T-helper 1 cell treated with Interleukin-12 subunit alpha and Interleukin-12 subunit beta and Interleukin-4 antibody, amounts not matched to agents 30 μg/mL and 1 μg/mL, for 36 hours (primary cell): ENCODE measurements around the gene GNAI3.

Source experiments
- H3K27ac Mint-ChIP-seq: one replicate; pipeline ENCODE4 v1.8.0; 2021; ENCODE audit warnings: mild to moderate bottlenecking, mixed read lengths
- H3K27me3 Mint-ChIP-seq: one replicate; pipeline ENCODE4 v1.8.0; 2021; ENCODE audit warnings: low read depth, mixed read lengths
- H3K36me3 Mint-ChIP-seq: one replicate; pipeline ENCODE4 v1.8.0; 2021; ENCODE audit warnings: low read depth, mixed read lengths
- H3K4me1 Mint-ChIP-seq: one replicate; pipeline ENCODE4 v1.8.0; 2021; ENCODE audit warnings: low read depth, mixed read lengths
- H3K4me3 Mint-ChIP-seq: one replicate; pipeline ENCODE4 v1.8.0; 2021; ENCODE audit warnings: mild to moderate bottlenecking, moderate library complexity, mixed read lengths
- H3K9me3 Mint-ChIP-seq: one replicate; pipeline ENCODE4 v1.8.0; 2021; ENCODE audit warnings: mixed read lengths

GNAI3 gene

GRCh38 chr1:109634771-109635750 lies 86.6 kb downstream of the GNAI3 start:
- H3K4me3 Mint-ChIP-seq: no peak overlapping the region

GRCh38 chr1:109635862-109636200 lies 87.4 kb downstream of the GNAI3 start:
- Mint-ChIP-seq H3K4me1 (peaks cover 13% of the 10 kb centered on the region), H3K27ac (no peak overlapping the region), H3K36me3 (peaks cover 2% of the 10 kb centered on the region), H3K27me3 (peaks cover 7% of the 10 kb centered on the region), H3K9me3 (no peaks in the 10 kb centered on the region), H3K4me3 (no peak overlapping the region)

More at GRCh38 chr1:109634771-109635750, 86.6 kb downstream of the GNAI3 start:
- H3K27ac Mint-ChIP-seq: no peak overlapping the region
- H3K4me1 Mint-ChIP-seq: peaks cover 10% of the 10 kb centered on the region
- no peaks in the 10 kb centered on the region for H3K9me3 Mint-ChIP-seq
- H3K36me3 Mint-ChIP-seq: peaks cover 2% of the 10 kb centered on the region
- peaks cover 5% of the 10 kb centered on the region for H3K27me3 Mint-ChIP-seq

GRCh38 chr1:109636201-109636952 lies 88.0 kb downstream of the GNAI3 start:
- Mint-ChIP-seq H3K27ac (no peak overlapping the region), H3K27me3 (peaks cover 7% of the 10 kb centered on the region), H3K36me3 (peaks cover 2% of the 10 kb centered on the region), H3K4me1 (peaks cover 13% of the 10 kb centered on the region), H3K9me3 (no peaks in the 10 kb centered on the region), H3K4me3 (no peak overlapping the region)

GRCh38 chr1:109637446-109637845 lies 89.0 kb downstream of the GNAI3 start:
- Mint-ChIP-seq H3K36me3 (no peaks in the 10 kb centered on the region), H3K9me3 (no peaks in the 10 kb centered on the region), H3K4me3 (no peak overlapping the region), H3K4me1 (peaks cover 13% of the 10 kb centered on the region), H3K27me3 (peaks cover 7% of the 10 kb centered on the region), H3K27ac (no peak overlapping the region)

- peaks cover 19% of the 10 kb centered on the region for H3K4me1 Mint-ChIP-seq
- no peaks in the 10 kb centered on the region for H3K36me3 Mint-ChIP-seq
- no peak overlapping the region for H3K27ac Mint-ChIP-seq
- H3K27me3 Mint-ChIP-seq: peaks cover 7% of the 10 kb centered on the region
- no peaks in the 10 kb centered on the region for H3K9me3 Mint-ChIP-seq
- no peak overlapping the region for H3K4me3 Mint-ChIP-seq
Measured at GRCh38 chr1:109639063-109639840, 90.8 kb downstream of the GNAI3 start.

GRCh38 chr1:109639841-109640184 lies 91.4 kb downstream of the GNAI3 start:
- Mint-ChIP-seq H3K27ac (no peak overlapping the region), H3K9me3 (no peaks in the 10 kb centered on the region), H3K4me1 (peaks cover 13% of the 10 kb centered on the region), H3K27me3 (peaks cover 7% of the 10 kb centered on the region), H3K4me3 (no peak overlapping the region), H3K36me3 (no peaks in the 10 kb centered on the region)

- Mint-ChIP-seq H3K36me3 (no peaks in the 10 kb centered on the region), H3K4me3 (no peak overlapping the region), H3K4me1 (peaks cover 11% of the 10 kb centered on the region), H3K9me3 (no peaks in the 10 kb centered on the region), H3K27ac (no peak overlapping the region), H3K27me3 (peaks cover 7% of the 10 kb centered on the region)
Measured at GRCh38 chr1:109640285-109640865, 92.0 kb downstream of the GNAI3 start.

GRCh38 chr1:109641078-109641740 lies 92.8 kb downstream of the GNAI3 start:
- peaks cover 11% of the 10 kb centered on the region for H3K4me1 Mint-ChIP-seq
- H3K36me3 Mint-ChIP-seq: no peaks in the 10 kb centered on the region
- no peaks in the 10 kb centered on the region for H3K9me3 Mint-ChIP-seq
- H3K4me3 Mint-ChIP-seq: no peak overlapping the region
- peaks cover 10% of the 10 kb centered on the region for H3K27me3 Mint-ChIP-seq
- H3K27ac Mint-ChIP-seq: no peak overlapping the region

- no peaks in the 10 kb centered on the region for H3K36me3 Mint-ChIP-seq
- H3K4me1 Mint-ChIP-seq: peaks cover 11% of the 10 kb centered on the region
- H3K27ac Mint-ChIP-seq: no peak overlapping the region
- peaks cover 11% of the 10 kb centered on the region for H3K27me3 Mint-ChIP-seq
- H3K9me3 Mint-ChIP-seq: no peaks in the 10 kb centered on the region
- no peak overlapping the region for H3K4me3 Mint-ChIP-seq
Measured at GRCh38 chr1:109641861-109642260, 93.4 kb downstream of the GNAI3 start.

- Mint-ChIP-seq H3K4me3 (no peak overlapping the region), H3K4me1 (peaks cover 11% of the 10 kb centered on the region), H3K27me3 (peaks cover 15% of the 10 kb centered on the region), H3K27ac (no peak overlapping the region), H3K36me3 (no peaks in the 10 kb centered on the region), H3K9me3 (no peaks in the 10 kb centered on the region)
Measured at GRCh38 chr1:109642626-109643025, 94.2 kb downstream of the GNAI3 start.

GRCh38 chr1:109643385-109644230 lies 95.2 kb downstream of the GNAI3 start:
- no peak overlapping the region for H3K4me3 Mint-ChIP-seq

GRCh38 chr1:109644670-109645069 lies 96.3 kb downstream of the GNAI3 start:
- Mint-ChIP-seq H3K4me3 (no peak overlapping the region), H3K36me3 (no peaks in the 10 kb centered on the region), H3K27me3 (peaks cover 13% of the 10 kb centered on the region), H3K4me1 (peaks cover 14% of the 10 kb centered on the region), H3K27ac (no peak overlapping the region), H3K9me3 (no peaks in the 10 kb centered on the region)

More at GRCh38 chr1:109643385-109644230, 95.2 kb downstream of the GNAI3 start:
- no peaks in the 10 kb centered on the region for H3K9me3 Mint-ChIP-seq
- H3K27ac Mint-ChIP-seq: no peak overlapping the region
- H3K36me3 Mint-ChIP-seq: no peaks in the 10 kb centered on the region
- peaks cover 13% of the 10 kb centered on the region for H3K27me3 Mint-ChIP-seq
- H3K4me1 Mint-ChIP-seq: peaks cover 11% of the 10 kb centered on the region

- no peaks in the 10 kb centered on the region for H3K9me3 Mint-ChIP-seq
- peaks cover 4% of the 10 kb centered on the region for H3K4me1 Mint-ChIP-seq
- no peak overlapping the region for H3K4me3 Mint-ChIP-seq
- no peak overlapping the region for H3K27ac Mint-ChIP-seq
- peaks cover 49% of the 10 kb centered on the region for H3K27me3 Mint-ChIP-seq
- no peaks in the 10 kb centered on the region for H3K36me3 Mint-ChIP-seq
Measured at GRCh38 chr1:109649491-109649914, 101.1 kb downstream of the GNAI3 start.
